UCSD-AML1 (cell line): ENCODE measurements around the gene CRISP1.
"Not testable (repeated sequence)": the region's sequence is repeated elsewhere in the genome, so short reads cannot be mapped to it uniquely, and the experiment has no call there.

Experiments used
- DNase-seq: peaks from one replicate; lab custom pipeline; 2025; ENCODE audit not compliant: unreplicated experiment; lab: John Stamatoyannopoulos, UW

Gene CRISP1

GRCh38 chr6:49841424-49841823 is 24.9 kb downstream of the CRISP1 start:
- DNase-seq = no peak

DNA sequence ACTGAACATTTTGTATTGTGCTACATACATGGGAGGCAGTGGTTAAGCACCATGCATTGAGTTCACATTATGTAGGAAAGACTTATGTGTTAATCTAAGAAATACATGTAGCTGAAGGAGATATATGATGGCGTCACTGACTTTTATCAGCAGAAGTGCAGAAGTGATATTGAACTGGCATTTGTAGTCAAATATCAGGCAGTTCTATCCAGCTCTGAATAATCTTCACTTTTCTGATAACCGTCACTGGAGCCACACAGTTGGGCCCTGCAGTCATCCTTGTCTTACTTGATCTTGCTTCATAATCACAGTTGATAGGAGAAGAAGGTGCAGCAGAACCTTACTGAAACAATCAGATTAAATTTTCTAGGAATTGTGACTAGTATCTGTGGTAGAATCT is 26.4 kb downstream of the CRISP1 start:
- no peak for DNase-seq

GRCh38 chr6:49839162-49839561 is 27.2 kb downstream of the CRISP1 start:
- no peak for DNase-seq

DNA sequence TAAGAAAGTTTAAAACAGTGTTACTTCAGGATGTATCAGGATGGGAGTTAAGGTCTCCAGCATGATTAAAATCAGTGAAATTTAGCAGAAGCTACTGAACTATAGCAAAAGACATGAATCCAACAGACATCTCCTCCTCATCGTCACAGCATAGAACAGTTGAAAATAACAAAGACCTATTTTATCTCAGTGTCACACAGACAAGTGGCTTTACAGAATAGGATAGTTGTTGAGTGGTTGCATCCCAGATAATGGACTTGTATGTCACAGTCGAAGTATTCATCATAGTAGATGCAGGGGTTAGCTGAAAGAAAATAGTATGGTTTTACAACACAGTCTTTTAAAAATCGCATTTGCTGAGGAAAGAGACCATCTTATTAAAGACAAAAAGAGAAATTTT is 31.2 kb downstream of the CRISP1 start:
- no peak for DNase-seq

DNA sequence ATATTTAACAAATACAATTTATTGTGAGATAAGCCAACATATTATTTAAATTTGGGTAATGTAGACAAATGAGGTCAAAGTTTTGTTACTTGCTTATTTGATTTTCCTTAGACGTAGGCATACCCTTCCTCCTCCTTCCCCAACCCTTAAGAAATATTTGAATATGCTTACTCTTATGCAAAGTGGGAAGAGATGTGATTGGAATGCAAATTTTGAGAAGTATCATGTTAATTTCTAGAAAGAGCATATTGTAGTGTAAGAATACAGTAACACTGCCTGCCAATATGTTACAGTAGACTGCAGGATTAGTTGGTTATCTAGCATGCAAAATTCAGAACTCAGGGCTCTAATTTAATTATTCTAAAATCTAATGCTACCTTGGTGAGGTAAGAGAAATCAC is 32.9 kb downstream of the CRISP1 start:
- no peak for DNase-seq

- DNase-seq = no peak
Observed at GRCh38 chr6:49826743-49827406, 39.5 kb downstream of the CRISP1 start.

- no peak for DNase-seq
Observed at GRCh38 chr6:49815166-49815565, 51.2 kb downstream of the CRISP1 start.

DNA sequence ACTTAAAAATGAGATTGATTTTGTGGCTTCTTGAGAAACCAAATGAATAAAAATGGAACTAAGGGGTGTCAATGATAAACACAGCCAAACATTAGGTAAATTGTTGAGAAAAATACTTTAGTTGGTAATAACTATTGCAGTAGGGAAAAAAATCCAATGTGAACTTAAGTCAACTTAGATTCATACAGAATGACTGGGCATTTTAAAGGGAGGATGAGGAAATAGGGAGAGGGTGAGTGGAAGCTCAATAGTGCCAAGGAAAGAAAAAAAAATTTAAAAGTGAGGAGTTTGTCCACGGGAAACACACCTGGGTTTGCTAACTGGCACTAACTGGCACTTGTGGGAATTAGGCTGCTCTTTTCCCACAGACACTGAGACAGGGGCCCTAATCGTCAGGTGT is 53.1 kb downstream of the CRISP1 start:
- no peak for DNase-seq

DNA sequence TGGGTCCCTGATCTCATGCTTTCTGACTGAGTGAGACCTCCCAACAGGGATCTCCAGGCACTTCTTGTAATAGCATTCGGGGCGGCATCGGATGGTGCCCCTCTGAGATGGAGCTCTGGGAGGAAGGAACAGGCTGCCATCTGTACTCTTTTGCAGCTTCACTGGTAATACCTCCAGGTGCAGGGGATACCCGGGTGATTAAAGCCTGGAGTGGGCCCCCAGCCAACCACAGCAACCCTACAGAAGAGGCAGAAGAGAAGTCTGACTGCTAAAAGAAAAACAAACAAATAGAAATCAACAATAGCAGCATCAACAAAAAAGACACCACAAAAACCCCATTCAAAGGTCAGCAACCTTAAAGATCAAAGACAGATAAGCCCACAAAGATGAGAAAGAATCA is 60.2 kb downstream of the CRISP1 start:
- DNase-seq = no peak

GRCh38 chr6:49805246-49805645 is 61.1 kb downstream of the CRISP1 start:
- no peak for DNase-seq

- DNase-seq = no peak
Observed at GRCh38 chr6:49801525-49801924, 64.8 kb downstream of the CRISP1 start.

GRCh38 chr6:49799090-49799489 is 67.2 kb downstream of the CRISP1 start:
- DNase-seq = no peak

GRCh38 chr6:49796842-49797455 is 69.4 kb downstream of the CRISP1 start:
- not testable (repeated sequence) for DNase-seq

- no peak for DNase-seq
Observed at GRCh38 chr6:49790341-49790740, 76.0 kb downstream of the CRISP1 start.

GRCh38 chr6:49787176-49787575 is 79.2 kb downstream of the CRISP1 start, which contains the start of gene PGK2:
PGK2 (minus strand) TSS chr6:49787285; CDS start chr6:49787187, 98 bp downstream.
- DNase-seq = no peak

DNA sequence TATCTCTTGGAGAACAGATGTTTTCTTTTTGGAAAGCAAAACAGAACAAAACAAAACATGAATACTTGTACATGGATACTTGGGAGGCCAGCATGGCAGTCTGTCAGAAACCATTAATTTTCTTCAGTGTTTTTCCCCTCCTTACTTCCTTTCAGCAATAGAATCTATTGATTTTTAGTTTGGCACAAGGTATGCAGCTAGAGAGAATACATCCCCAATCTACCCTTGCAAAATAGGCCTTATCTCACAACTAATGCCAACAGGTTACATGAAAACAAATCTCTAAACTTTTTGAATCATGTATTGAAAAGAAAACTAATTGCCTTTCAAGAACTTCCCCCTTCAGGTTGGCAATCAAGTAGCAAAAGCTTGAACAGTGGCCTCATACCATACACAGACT is 82.1 kb downstream of the CRISP1 start:
- DNase-seq = no peak
